Measurements from ENCODE around the gene GLT6D1.

The GLT6D1 gene

GRCh38 chr9:135666534-135667462 lies 27.5 kb upstream of the GLT6D1 start:
- H3K36me3 ChIP-seq = no peaks in the 10 kb centered on the region
- no peak overlapping the region for H3K9ac ChIP-seq
- no peak overlapping the region for H3K27ac ChIP-seq
- no peak for TF ChIP-seq Cebpa-rat (IDR thresholded peaks at IDR 0.05)
- H3K4me1 ChIP-seq = peaks cover 0 to 9% (median 8%) of the 10 kb centered on the region in 10 experiments; a peak in 12 of 20 replicates
- H3K9me3 ChIP-seq (replicated peaks in 1 of 11) = peaks cover 6 to 16% (median 14%) of the 10 kb centered on the region in 11 experiments; a peak in 14 of 22 replicates
- no peaks in the 10 kb centered on the region for H4K20me1 ChIP-seq
- H3K4me2 ChIP-seq = peak overlapping the region in 2 of 11 experiments; percentile 13 to 26; a peak in 2 of 22 replicates
- no peaks in the 10 kb centered on the region; a peak in 1 of 22 replicates for H3K27me3 ChIP-seq
- no peak overlapping the region for H3K4me3 ChIP-seq

- Histone ChIP-seq H3K9me3 (replicated peaks in 1 of 11) (peaks cover 6 to 16% (median 14%) of the 10 kb centered on the region in 11 experiments; a peak in 14 of 22 replicates), H3K9ac (no peak overlapping the region), H3K27me3 (no peaks in the 10 kb centered on the region; a peak in 1 of 22 replicates), H3K4me3 (no peak overlapping the region), H3K4me1 (peaks cover 0 to 9% (median 8%) of the 10 kb centered on the region in 10 experiments; a peak in 12 of 20 replicates), H3K36me3 (no peaks in the 10 kb centered on the region), H3K27ac (no peak overlapping the region), H4K20me1 (no peaks in the 10 kb centered on the region), H3K4me2 (peak overlapping the region in 6 of 11 experiments; percentile 13 to 42 (median 23); a peak in 10 of 22 replicates)
- TF ChIP-seq Cebpa-rat (IDR thresholded peaks at IDR 0.05) = no peak
These were observed 26.5 kb upstream of the GLT6D1 start for GRCh38 chr9:135665795-135666189.

GRCh38 chr9:135664801-135665794 lies 25.8 kb upstream of the GLT6D1 start:
- no peak for TF ChIP-seq Cebpa-rat (IDR thresholded peaks at IDR 0.05)
- Histone ChIP-seq H3K36me3 (no peaks in the 10 kb centered on the region), H3K27ac (no peak overlapping the region), H3K9me3 (replicated peaks in 1 of 11) (peaks cover 6 to 16% (median 14%) of the 10 kb centered on the region in 11 experiments; a peak in 14 of 22 replicates), H3K27me3 (no peaks in the 10 kb centered on the region; a peak in 1 of 22 replicates), H3K4me3 (no peak overlapping the region), H3K4me1 (peaks cover 0 to 9% (median 8%) of the 10 kb centered on the region in 10 experiments; a peak in 12 of 20 replicates), H3K9ac (no peak overlapping the region), H4K20me1 (no peaks in the 10 kb centered on the region), H3K4me2 (peak overlapping the region in 3 of 11 experiments; percentile 19 to 26 (median 20); a peak in 4 of 22 replicates)

GRCh38 chr9:135664266-135664665 lies 24.9 kb upstream of the GLT6D1 start:
- Histone ChIP-seq H3K9ac (no peak overlapping the region), H3K4me1 (peaks cover 0 to 9% (median 8%) of the 10 kb centered on the region in 10 experiments; a peak in 12 of 20 replicates), H3K27ac (no peak overlapping the region), H3K4me2 (no peak overlapping the region), H3K36me3 (no peaks in the 10 kb centered on the region), H3K27me3 (no peaks in the 10 kb centered on the region; a peak in 1 of 22 replicates), H3K9me3 (replicated peaks in 1 of 11) (peaks cover 2 to 10% (median 7%) of the 10 kb centered on the region in 11 experiments; a peak in 14 of 22 replicates), H4K20me1 (no peaks in the 10 kb centered on the region), H3K4me3 (no peak overlapping the region)
- TF ChIP-seq Cebpa-rat (IDR thresholded peaks at IDR 0.05) = no peak

- Histone ChIP-seq H4K20me1 (no peaks in the 10 kb centered on the region), H3K4me1 (peaks cover 0 to 9% (median 8%) of the 10 kb centered on the region in 10 experiments; a peak in 12 of 20 replicates), H3K4me2 (no peak overlapping the region), H3K27me3 (no peaks in the 10 kb centered on the region; a peak in 1 of 22 replicates), H3K4me3 (no peak overlapping the region), H3K9me3 (replicated peaks in 1 of 11) (peaks cover 0 to 6% (median 3%) of the 10 kb centered on the region in 11 experiments; a peak in 10 of 22 replicates), H3K27ac (no peak overlapping the region), H3K9ac (no peak overlapping the region), H3K36me3 (no peaks in the 10 kb centered on the region)
- TF ChIP-seq Cebpa-rat (IDR thresholded peaks at IDR 0.05) = no peak
These were observed 24.5 kb upstream of the GLT6D1 start for GRCh38 chr9:135663857-135664256.

- Histone ChIP-seq H3K9ac (no peak overlapping the region), H3K27ac (no peak overlapping the region), H3K27me3 (no peaks in the 10 kb centered on the region; a peak in 1 of 22 replicates), H3K9me3 (replicated peaks in 1 of 11) (peaks cover 0 to 1% (median 0%) of the 10 kb centered on the region in 11 experiments; a peak in 2 of 22 replicates), H3K4me1 (peaks cover 0 to 9% (median 8%) of the 10 kb centered on the region in 10 experiments; a peak in 12 of 20 replicates), H3K4me2 (no peak overlapping the region), H3K4me3 (no peak overlapping the region), H4K20me1 (no peaks in the 10 kb centered on the region), H3K36me3 (no peaks in the 10 kb centered on the region)
- TF ChIP-seq Cebpa-rat (IDR thresholded peaks at IDR 0.05) = no peak
These were observed 24.1 kb upstream of the GLT6D1 start for GRCh38 chr9:135663451-135663770.

- H3K4me3 ChIP-seq = no peak within 1 kb of the TSS
- no peak within 1 kb of the TSS for H3K27ac ChIP-seq
- no peaks in the 10 kb centered on the region for H4K20me1 ChIP-seq
- H3K9me3 ChIP-seq (replicated peaks in 1 of 11) = no peaks in the 10 kb centered on the region
- no peaks in the 10 kb centered on the region; a peak in 1 of 22 replicates for H3K27me3 ChIP-seq
- no peak within 1 kb of the TSS for H3K9ac ChIP-seq
- H3K4me2 ChIP-seq = no peak within 1 kb of the TSS
- TF ChIP-seq Cebpa-rat (IDR thresholded peaks at IDR 0.05) = no peak
- H3K4me1 ChIP-seq = peaks cover 0 to 9% (median 8%) of the 10 kb centered on the region in 10 experiments; a peak in 12 of 20 replicates
- no peaks in the 10 kb centered on the region for H3K36me3 ChIP-seq
These were observed 23.6 kb upstream of the GLT6D1 start, which contains the start of gene LCN9 for GRCh38 chr9:135662758-135663450. TSS of gene LCN9 (plus strand) at chr9:135663309. CDS start at chr9:135663322, 13 bp downstream.

Measured in BLaER1 treated with 17β-estradiol and CSF1 and Interleukin-3, amounts not matched to agents 10 nM and 100 nM (cell line).